A549 (cell line): ENCODE results near the gene BTLA. TPM values are rescaled to one million over a fixed set of nuclear protein-coding genes. Genes with fewer than 3 reads are reported as not detected.

Source experiments
- ATAC-seq, 2 experiments: fragments of 200-7000 bp in 1 of 2; fragments of >200 bp in 1 of 2; cut with Nextera tagmentation in 1 of 2; cut with Tn5 transposase in 1 of 2; 3 replicates each; pipeline versions ENCODE4 v1.8.0 to v1.9.1; 2018 to 2020; ENCODE audit warnings: mild to moderate bottlenecking in 1 of 2, moderate library complexity in 1 of 2
- CTCF ChIA-PET: fragments of 300-600 bp; sonication (Branson Sonifier 250); formaldehyde crosslinking; extraction: SDS; loops from one replicate; lab custom pipeline; 2021; ENCODE audit warnings: antibody characterized with exemption, inconsistent platforms; lab: Yijun Ruan, JAX
- POLR2A ChIA-PET: fragments of 350-600 bp; formaldehyde crosslinking; extraction: SDS; loops from one replicate; lab custom pipeline; 2021; ENCODE audit warnings: antibody characterized with exemption, inconsistent platforms; lab: Yijun Ruan, JAX
- DNase-seq, 2 experiments: peaks; one replicate each; pipeline versions ENCODE4 v3.0.0 to v3.0.0-alpha.2; 2011 to 2016; ENCODE audit warnings: low read depth in 1 of 2, low spot score in 1 of 2
- FAIRE-seq: peaks from 2 replicates; lab custom pipeline; 2011; peaks lifted over from hg19 to GRCh38; lab: Jason Lieb, UNC
- H3K27ac ChIP-seq, 2 experiments: fragments of >200 bp; sonication (Bioruptor Twin); formaldehyde crosslinking; 3 replicates each; pipeline ENCODE4 v1.5.1; 2016 to 2017
- H3K4me1 ChIP-seq: fragments of >200 bp; sonication (Bioruptor Twin); formaldehyde crosslinking; 3 replicates; pipeline ENCODE4 v1.6.1; 2016
- H3K4me2 ChIP-seq: fragments of >200 bp; sonication (Bioruptor Twin); formaldehyde crosslinking; 3 replicates; pipeline ENCODE4 v1.6.1; 2016
- H3K4me3 ChIP-seq: fragments of >200 bp; sonication (Bioruptor Twin); formaldehyde crosslinking; 3 replicates; pipeline ENCODE4 v1.5.1; 2016
- H3K9me3 ChIP-seq: fragments of >200 bp; sonication (Bioruptor Twin); formaldehyde crosslinking; 3 replicates; pipeline ENCODE4 v1.6.1; 2016
- CHD2 ChIP-seq: fragments of 150-350 bp; IDR thresholded peaks from 2 replicates; pipeline ENCODE4 v1.6.1; 2014; ENCODE audit warnings: low read length; ENCODE audit not compliant: partially characterized antibody
- CHD4 ChIP-seq: fragments of 200-600 bp; sonication (generic); IDR thresholded peaks from 2 replicates; pipeline ENCODE4 v1.6.1; 2016; ENCODE audit warnings: antibody characterized with exemption, mild to moderate bottlenecking, borderline replicate concordance
- EHF ChIP-seq: fragments of 250-450 bp; sonication (Bioruptor Pico); IDR thresholded peaks from 2 replicates; pipeline ENCODE4 v1.5.0; 2020; ENCODE audit warnings: mild to moderate bottlenecking
- ELK1 ChIP-seq: fragments of 150-350 bp; IDR thresholded peaks from 2 replicates; pipeline ENCODE4 v1.6.1; 2014; ENCODE audit warnings: low read depth, mild to moderate bottlenecking, low read length
- FOSL2 ChIP-seq, 2 experiments: fragments of 450-650 bp in 1 of 2; fragments of >200 bp in 1 of 2; sonication (Bioruptor Twin) in 1 of 2; formaldehyde crosslinking; IDR thresholded peaks; 2 replicates each; pipeline versions ENCODE4 v1.5.0 to v1.6.1; 2016 to 2020; ENCODE audit warnings: mild to moderate bottlenecking in 1 of 2, moderate library complexity in 1 of 2
- GATA3 ChIP-seq: IDR thresholded peaks from 2 replicates; pipeline ENCODE4 v1.6.1; 2012; ENCODE audit warnings: borderline replicate concordance
- HES2 ChIP-seq: fragments of >200 bp; sonication (Bioruptor Twin); formaldehyde crosslinking; IDR thresholded peaks from 2 replicates; pipeline ENCODE4 v1.6.1; 2016
- HOXA7 ChIP-seq: fragments of 250-450 bp; sonication (Bioruptor Pico); IDR thresholded peaks from 2 replicates; pipeline ENCODE4 v1.5.0; 2020; ENCODE audit warnings: mild to moderate bottlenecking, moderate library complexity
- JUNB ChIP-seq: fragments of >200 bp; sonication (Bioruptor Twin); formaldehyde crosslinking; IDR thresholded peaks from 2 replicates; pipeline ENCODE4 v1.6.1; 2016
- KDM1A ChIP-seq: fragments of 200-600 bp; sonication (generic); IDR thresholded peaks from 2 replicates; pipeline ENCODE4 v1.6.1; 2016; ENCODE audit warnings: low read depth, mild to moderate bottlenecking
- KDM5A ChIP-seq: fragments of 200-600 bp; sonication (generic); IDR thresholded peaks from 2 replicates; pipeline ENCODE4 v1.6.1; 2016; ENCODE audit warnings: antibody characterized with exemption, mild to moderate bottlenecking
- MAFK ChIP-seq: fragments of 450-650 bp; IDR thresholded peaks from 2 replicates; pipeline ENCODE4 v1.6.1; 2014; ENCODE audit not compliant: partially characterized antibody
- MYC ChIP-seq: IDR thresholded peaks from 2 replicates; pipeline ENCODE4 v1.6.1; 2012; ENCODE audit warnings: mild to moderate bottlenecking, inconsistent platforms, low read length, improper control_type of control experiment, borderline replicate concordance
- NFE2L2 ChIP-seq: fragments of 150-350 bp; conservative IDR thresholded peaks from 2 replicates; pipeline ENCODE4 v1.6.1; 2014; ENCODE audit warnings: low read length
- NR3C1 ChIP-seq: fragments of >200 bp; sonication (Bioruptor Twin); formaldehyde crosslinking; IDR thresholded peaks from 3 replicates; pipeline ENCODE4 v1.6.1; 2017
- PBX3 ChIP-seq: IDR thresholded peaks from 2 replicates; pipeline ENCODE4 v1.6.1; 2012
- POLR2AphosphoS2 ChIP-seq: conservative IDR thresholded peaks from 2 replicates; pipeline ENCODE4 v1.6.1; 2012; ENCODE audit warnings: low read length, improper control_type of control experiment, inconsistent platforms
- RARB ChIP-seq: fragments of 250-450 bp; sonication (Bioruptor Pico); IDR thresholded peaks from 2 replicates; pipeline ENCODE4 v1.8.0; 2021; ENCODE audit warnings: mild to moderate bottlenecking, moderate library complexity
- RCOR1 ChIP-seq: fragments of 150-350 bp; IDR thresholded peaks from 2 replicates; pipeline ENCODE4 v1.6.1; 2014; ENCODE audit warnings: antibody characterized with exemption, low read length, low read depth
- TFCP2L1 ChIP-seq: fragments of 250-450 bp; sonication (Bioruptor Pico); IDR thresholded peaks from 2 replicates; pipeline ENCODE4 v1.5.0; 2021; ENCODE audit warnings: mild to moderate bottlenecking
- TP53 ChIP-seq: fragments of 250-450 bp; sonication (Bioruptor Pico); IDR thresholded peaks from 2 replicates; pipeline ENCODE4 v1.5.0; 2021; ENCODE audit warnings: mild to moderate bottlenecking, moderate library complexity
- ZFP36 ChIP-seq: fragments of 450-650 bp; IDR thresholded peaks from 2 replicates; pipeline ENCODE4 v1.6.1; 2014; ENCODE audit warnings: borderline replicate concordance; ENCODE audit not compliant: partially characterized antibody
- ZSCAN20 ChIP-seq: fragments of 250-450 bp; sonication (Bioruptor Pico); IDR thresholded peaks from 2 replicates; pipeline ENCODE4 v1.8.0; 2022; ENCODE audit warnings: mild to moderate bottlenecking, moderate library complexity
- WGBS: methylation state at CpG from one replicate; pipeline ENCODE4 v1.1.6; 2017; ENCODE audit errors: missing lambda C conversion rate; 5-methylcytosine and 5-hydroxymethylcytosine counted together
- polyA plus RNA-seq, 4 experiments: library from polyadenylated mRNA; depleted of rRNA in 3 of 4; stranded (reverse); fragments of >200 nt; fragmentation: RNase III in 1 of 4; extraction: RNeasy Plus Mini Kit Qiagen cat#74134 plus additional on column Dnase treatment in 1 of 4; gene quantifications; 2 replicates in 3 of 4; 3 replicates in 1 of 4; pipeline ENCODE4 v1.2.3, GENCODE V29; 2011 to 2017
- TF ChIP-seq, protein P1 (sequence below): fragments of 200-600 bp; sonication (generic); IDR thresholded peaks from 2 replicates; pipeline ENCODE4 v1.6.1; 2016; ENCODE audit warnings: antibody characterized with exemption, mild to moderate bottlenecking, moderate library complexity

BTLA gene
- polyA plus RNA-seq, 2 of the 4 experiments (the other 2 are of a cell fraction) = 0.03 TPM; not detected in 1

GRCh38 chr3:112417696-112418318 lies 81.5 kb downstream of the BTLA start:
- 51% methylated on average over 3 of the region's 3 CpGs for WGBS
- POLR2A ChIA-PET = no interaction called here
- no peak overlapping the region for H3K27ac ChIP-seq
- no peak overlapping the region for H3K4me2 ChIP-seq
- CTCF ChIA-PET = no interaction called here
- no peak overlapping the region for H3K4me3 ChIP-seq
- ATAC-seq (no peak), DNase-seq (no peak), FAIRE-seq (no peak)
- TF ChIP-seq PBX3 (no peak), CHD2 (no peak), NR3C1 (no peak), EHF (CRISPR knock-in tag) (no peak), ZSCAN20 (no peak), RCOR1 (no peak), GATA3 (no peak), KDM1A (no peak), TFCP2L1 (CRISPR knock-in tag) (no peak), ELK1 (no peak), MYC (no peak), HES2 (no peak)
- TF ChIP-seq, protein P1, sequence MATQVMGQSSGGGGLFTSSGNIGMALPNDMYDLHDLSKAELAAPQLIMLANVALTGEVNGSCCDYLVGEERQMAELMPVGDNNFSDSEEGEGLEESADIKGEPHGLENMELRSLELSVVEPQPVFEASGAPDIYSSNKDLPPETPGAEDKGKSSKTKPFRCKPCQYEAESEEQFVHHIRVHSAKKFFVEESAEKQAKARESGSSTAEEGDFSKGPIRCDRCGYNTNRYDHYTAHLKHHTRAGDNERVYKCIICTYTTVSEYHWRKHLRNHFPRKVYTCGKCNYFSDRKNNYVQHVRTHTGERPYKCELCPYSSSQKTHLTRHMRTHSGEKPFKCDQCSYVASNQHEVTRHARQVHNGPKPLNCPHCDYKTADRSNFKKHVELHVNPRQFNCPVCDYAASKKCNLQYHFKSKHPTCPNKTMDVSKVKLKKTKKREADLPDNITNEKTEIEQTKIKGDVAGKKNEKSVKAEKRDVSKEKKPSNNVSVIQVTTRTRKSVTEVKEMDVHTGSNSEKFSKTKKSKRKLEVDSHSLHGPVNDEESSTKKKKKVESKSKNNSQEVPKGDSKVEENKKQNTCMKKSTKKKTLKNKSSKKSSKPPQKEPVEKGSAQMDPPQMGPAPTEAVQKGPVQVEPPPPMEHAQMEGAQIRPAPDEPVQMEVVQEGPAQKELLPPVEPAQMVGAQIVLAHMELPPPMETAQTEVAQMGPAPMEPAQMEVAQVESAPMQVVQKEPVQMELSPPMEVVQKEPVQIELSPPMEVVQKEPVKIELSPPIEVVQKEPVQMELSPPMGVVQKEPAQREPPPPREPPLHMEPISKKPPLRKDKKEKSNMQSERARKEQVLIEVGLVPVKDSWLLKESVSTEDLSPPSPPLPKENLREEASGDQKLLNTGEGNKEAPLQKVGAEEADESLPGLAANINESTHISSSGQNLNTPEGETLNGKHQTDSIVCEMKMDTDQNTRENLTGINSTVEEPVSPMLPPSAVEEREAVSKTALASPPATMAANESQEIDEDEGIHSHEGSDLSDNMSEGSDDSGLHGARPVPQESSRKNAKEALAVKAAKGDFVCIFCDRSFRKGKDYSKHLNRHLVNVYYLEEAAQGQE = no peak
- TF ChIP-seq, all 56 proteins: peak for 0
- Histone ChIP-seq H3K9me3 (no peaks in the 10 kb centered on the region), H3K4me1 (no peaks in the 10 kb centered on the region)

- Histone ChIP-seq H3K4me2 (no peak overlapping the region), H3K9me3 (no peaks in the 10 kb centered on the region), H3K4me1 (no peaks in the 10 kb centered on the region), H3K27ac (no peak overlapping the region), H3K4me3 (no peak overlapping the region)
- TF ChIP-seq MAFK (peak; percentile 74), TP53 (CRISPR knock-in tag) (no peak)
- 60% methylated on average over 8 of the region's 8 CpGs for WGBS
- FAIRE-seq (no peak), DNase-seq (no peak), ATAC-seq (no peak)
- CTCF ChIA-PET = no interaction called here
- POLR2A ChIA-PET = no interaction called here
Measured at GRCh38 chr3:112416391-112417212, 82.7 kb downstream of the BTLA start.

- FAIRE-seq (no peak), ATAC-seq (no peak), DNase-seq (no peak)
- Histone ChIP-seq H3K27ac (no peak overlapping the region), H3K4me2 (no peak overlapping the region), H3K4me1 (no peaks in the 10 kb centered on the region), H3K4me3 (no peak overlapping the region), H3K9me3 (no peaks in the 10 kb centered on the region)
- CTCF ChIA-PET = no interaction called here
- 66% methylated on average over 6 of the region's 6 CpGs for WGBS
- POLR2A ChIA-PET = no interaction called here
- TF ChIP-seq HOXA7 (CRISPR knock-in tag) = no peak
- no peak for TF ChIP-seq FOSL2 (IDR thresholded peaks at IDR 0.05)
- TF ChIP-seq FOSL2 (CRISPR knock-in tag; IDR thresholded peaks at IDR 0.05) = no peak
- TF ChIP-seq EHF (CRISPR knock-in tag) = no peak
- TF ChIP-seq ZFP36 = no peak
- TF ChIP-seq RARB (CRISPR knock-in tag) = no peak
- TF ChIP-seq JUNB = no peak
- no peak for TF ChIP-seq PBX3
- no peak for TF ChIP-seq RCOR1
- no peak for TF ChIP-seq CHD2
- no peak for TF ChIP-seq NFE2L2
- no peak for TF ChIP-seq ELK1
- TF ChIP-seq POLR2AphosphoS2 = no peak
- TF ChIP-seq KDM5A = no peak
- no peak for TF ChIP-seq CHD4
Measured at GRCh38 chr3:112415390-112415789, 83.9 kb downstream of the BTLA start.
